GM12891 (cell line): ENCODE data around the gene ZFP36L2.

Experiments
- DNase-seq: peaks from one replicate; pipeline ENCODE4 v3.0.0; 2011; ENCODE audit warnings: low spot score; ENCODE audit not compliant: insufficient read length
- FAIRE-seq: peaks from 2 replicates; lab custom pipeline; 2011; peaks lifted over from hg19 to GRCh38; lab: Jason Lieb, UNC
- PAX5 ChIP-seq: IDR thresholded peaks from 2 replicates; pipeline ENCODE4 v1.6.1; 2011; ENCODE audit warnings: low read length, moderate library complexity, mild to moderate bottlenecking; ENCODE audit not compliant: insufficient read depth, severe bottlenecking
- POLR2A ChIP-seq: IDR thresholded peaks from 2 replicates; pipeline ENCODE4 v1.6.1; 2011; ENCODE audit warnings: low read depth, low read length, control low read depth
- POLR2AphosphoS5 ChIP-seq: IDR thresholded peaks from 2 replicates; pipeline ENCODE4 v1.6.1; 2011; ENCODE audit warnings: low read depth, low read length, control low read depth
- POU2F2 ChIP-seq: IDR thresholded peaks from 2 replicates; pipeline ENCODE4 v1.6.1; 2011; ENCODE audit warnings: low read depth, mild to moderate bottlenecking, control low read depth, low read length, moderate library complexity
- SPI1 ChIP-seq: IDR thresholded peaks from 2 replicates; pipeline ENCODE4 v1.6.1; 2011; ENCODE audit warnings: low read depth, low read length, control low read depth
- TAF1 ChIP-seq: IDR thresholded peaks from 2 replicates; pipeline ENCODE4 v1.6.1; 2011; ENCODE audit warnings: low read depth, low read length, control low read depth

ZFP36L2 gene

DNA sequence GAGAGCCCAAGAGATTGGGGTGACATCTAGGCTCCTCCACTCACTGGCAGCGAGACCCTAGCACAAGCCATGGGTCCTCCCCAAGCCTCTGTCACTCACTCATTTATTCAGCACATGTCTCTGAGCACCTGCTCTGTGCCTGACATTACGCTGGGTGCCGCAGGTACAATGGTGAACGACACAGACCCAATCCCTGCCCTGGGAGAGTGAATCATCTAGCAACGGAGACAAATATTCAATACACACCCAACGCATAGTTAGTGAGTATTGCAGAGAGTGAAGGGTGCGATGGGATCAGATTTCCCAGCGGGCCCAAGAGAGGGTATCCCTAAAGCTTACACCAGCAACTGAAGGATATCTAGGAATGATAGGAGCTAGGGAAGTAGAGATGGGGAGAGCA is 45.5 kb downstream of the ZFP36L2 start:
- TF ChIP-seq POLR2AphosphoS5 (no peak), TAF1 (no peak), POU2F2 (no peak), SPI1 (no peak), PAX5 (no peak), POLR2A (no peak)
- DNase-seq, result no peak
- no peak for FAIRE-seq

DNA sequence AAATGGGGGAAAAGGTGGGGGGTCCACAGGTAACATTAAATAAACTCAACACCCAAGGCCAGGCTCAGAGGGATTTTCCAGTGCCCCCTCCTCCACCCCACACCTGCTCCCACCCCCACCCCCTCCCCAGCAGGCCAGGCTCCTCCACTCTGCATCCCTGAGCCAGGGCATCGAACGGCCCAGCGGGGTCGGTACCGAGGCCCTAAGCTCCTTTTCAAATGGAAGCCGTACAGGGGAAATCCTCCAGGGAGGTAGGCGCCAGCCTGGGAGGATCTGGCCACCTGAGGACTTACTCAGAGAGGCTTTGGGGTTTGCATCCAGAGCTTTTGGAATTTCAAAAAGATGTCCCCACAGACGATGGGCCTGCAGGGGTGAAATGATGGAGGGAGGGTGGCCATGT is 46.5 kb downstream of the ZFP36L2 start:
- DNase-seq, result no peak
- FAIRE-seq, result no peak
- TF ChIP-seq PAX5 (no peak), TAF1 (no peak), POLR2AphosphoS5 (no peak), POU2F2 (no peak), POLR2A (no peak), SPI1 (no peak)

DNA sequence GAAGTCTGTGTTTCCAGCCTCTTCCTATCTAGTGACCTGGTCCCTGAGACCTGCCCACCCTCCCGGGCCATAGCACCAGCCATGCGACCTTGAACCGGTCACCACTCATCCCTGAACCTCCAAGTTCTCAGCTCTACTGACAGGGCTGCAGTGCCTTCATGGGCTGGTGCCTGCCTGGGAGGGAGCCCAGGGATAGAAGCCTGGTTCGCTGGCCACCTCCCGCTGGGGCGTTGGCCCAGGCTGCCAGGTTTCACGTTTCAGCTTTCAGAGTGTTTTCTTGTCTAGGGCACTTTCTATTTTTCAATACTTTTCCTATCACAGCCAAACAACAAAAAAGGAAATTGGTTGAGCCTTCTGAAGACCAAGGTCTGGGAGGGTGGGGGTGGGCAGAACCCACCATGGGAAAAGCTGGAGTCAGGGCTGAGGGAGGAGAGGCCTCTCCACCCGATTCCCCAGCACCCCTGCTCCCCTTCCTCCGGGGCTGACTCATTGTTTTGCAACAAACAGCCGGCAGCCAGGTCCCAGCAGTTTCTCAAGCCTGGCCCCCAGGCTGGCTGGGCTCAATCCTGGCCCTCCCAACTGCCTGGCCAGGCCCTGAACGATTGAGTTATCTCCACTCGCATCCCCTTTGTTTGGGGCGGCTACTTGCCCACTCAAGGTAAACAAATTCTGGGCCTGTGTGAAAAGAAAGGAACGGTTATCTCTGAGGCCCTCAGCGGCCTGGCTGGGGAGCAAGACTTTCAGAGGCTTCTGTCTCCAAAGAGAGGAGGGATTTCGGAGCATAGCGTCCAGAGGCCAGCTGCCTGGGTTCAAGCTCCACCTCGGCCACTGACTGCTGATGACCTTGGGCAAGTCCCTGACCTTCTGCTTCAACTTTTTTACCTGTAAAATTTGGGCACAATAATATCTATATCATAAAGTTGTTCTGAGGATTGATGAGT is 47.5 kb downstream of the ZFP36L2 start:
- no peak for TF ChIP-seq POU2F2
- no peak for TF ChIP-seq POLR2AphosphoS5
- TF ChIP-seq TAF1, result no peak
- TF ChIP-seq PAX5, result no peak
- no peak for TF ChIP-seq POLR2A
- no peak for TF ChIP-seq SPI1
- FAIRE-seq, result no peak
- no peak for DNase-seq

DNA sequence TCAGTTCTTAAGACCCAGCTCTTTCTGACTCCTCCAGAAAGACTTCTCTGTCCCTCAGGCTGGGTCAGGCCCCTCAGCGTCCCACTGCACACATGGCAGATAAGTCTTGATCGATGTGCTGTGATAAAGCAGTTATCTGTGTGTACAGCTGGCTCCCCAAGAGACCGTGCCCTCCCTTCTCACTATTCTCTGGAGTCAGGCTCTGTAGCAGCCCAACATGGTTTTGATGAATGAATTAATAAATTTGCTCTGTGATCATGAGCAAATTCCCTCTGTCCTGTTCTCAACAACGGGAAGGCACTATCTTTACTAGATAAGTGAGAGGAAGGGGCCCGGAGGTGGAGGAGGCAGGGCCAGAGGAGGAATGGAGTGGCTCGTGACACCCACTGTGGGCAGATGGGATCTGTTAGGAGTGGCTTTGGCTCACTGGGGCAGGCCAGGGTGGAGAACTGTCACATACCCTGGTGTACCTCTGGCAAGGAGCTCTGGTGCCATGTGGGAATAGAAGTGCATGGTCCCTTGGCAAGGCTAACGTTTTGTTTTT is 48.3 kb downstream of the ZFP36L2 start:
- FAIRE-seq (no peak), DNase-seq (no peak)
- TF ChIP-seq SPI1, result no peak
- no peak for TF ChIP-seq POU2F2
- TF ChIP-seq POLR2AphosphoS5, result no peak
- no peak for TF ChIP-seq TAF1
- TF ChIP-seq POLR2A, result no peak

DNA sequence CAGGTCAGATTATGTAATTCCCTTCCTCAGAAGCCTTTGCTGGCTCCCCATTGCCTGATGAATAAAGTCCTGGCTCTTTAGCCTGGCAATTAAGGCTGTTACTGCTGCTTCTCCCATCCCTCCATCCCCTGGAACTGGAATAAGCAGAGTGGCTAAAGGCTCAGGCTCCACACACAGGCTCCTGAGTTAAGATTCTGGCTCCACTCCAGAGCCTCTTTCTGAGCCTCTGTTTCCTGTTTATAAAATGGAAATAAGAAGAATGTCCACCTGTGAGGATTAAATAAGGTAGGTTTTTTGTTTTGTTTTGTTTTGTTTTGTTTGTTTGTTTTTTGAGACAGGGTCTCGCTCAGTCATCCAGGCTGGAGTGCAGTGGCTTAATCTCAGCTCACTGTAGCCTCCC is 50.0 kb downstream of the ZFP36L2 start:
- TF ChIP-seq POLR2AphosphoS5, result no peak
- TF ChIP-seq TAF1, result no peak
- no peak for TF ChIP-seq POLR2A
- no peak for TF ChIP-seq PAX5
- no peak for TF ChIP-seq SPI1
- DNase-seq, result no peak
- no peak for FAIRE-seq

DNA sequence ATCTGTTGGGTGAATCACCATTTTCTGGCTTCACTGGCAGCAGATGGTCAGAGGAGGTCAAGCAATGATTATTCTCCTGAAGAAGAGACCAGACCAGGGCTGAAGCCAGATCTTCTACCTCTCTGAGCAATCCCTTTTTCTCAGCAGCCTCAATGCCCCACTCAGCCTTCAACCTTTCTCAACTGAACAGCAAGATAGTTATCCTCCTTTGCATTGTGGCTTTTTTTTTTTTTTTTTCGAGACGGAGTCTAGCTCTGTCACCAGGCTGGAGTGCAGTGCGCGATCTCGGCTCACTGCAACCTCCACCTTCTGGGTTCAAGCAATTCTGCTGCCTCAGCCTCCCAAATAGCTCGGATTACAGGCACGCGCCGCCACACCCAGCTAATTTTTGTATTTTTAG is 50.5 kb downstream of the ZFP36L2 start:
- DNase-seq, result no peak
- no peak for FAIRE-seq
- no peak for TF ChIP-seq POU2F2
- TF ChIP-seq POLR2A, result no peak
- no peak for TF ChIP-seq PAX5
- TF ChIP-seq TAF1, result no peak
- TF ChIP-seq SPI1, result no peak
- no peak for TF ChIP-seq POLR2AphosphoS5

DNA sequence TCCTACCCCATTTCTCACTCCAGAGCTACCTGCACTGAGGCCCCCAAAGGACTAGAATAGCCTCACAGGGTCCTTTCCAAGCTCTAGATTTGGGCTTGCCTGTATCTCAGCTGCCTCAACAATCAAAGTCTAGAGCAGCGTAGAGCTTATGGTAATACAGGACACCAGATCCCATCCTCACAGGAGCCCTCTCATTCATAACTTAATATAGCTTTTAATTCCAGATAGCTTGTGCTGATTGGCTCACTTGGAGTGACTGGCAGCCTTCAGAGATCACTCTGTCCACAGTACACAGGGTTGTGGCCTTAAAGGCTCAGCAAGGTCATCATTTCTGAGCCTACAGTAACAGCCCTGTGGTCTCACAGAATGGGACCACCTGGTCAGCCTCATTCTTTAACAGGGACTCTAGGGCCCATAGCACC is 51.4 kb downstream of the ZFP36L2 start:
- DNase-seq (no peak), FAIRE-seq (no peak)
- no peak for TF ChIP-seq SPI1
- no peak for TF ChIP-seq POLR2A
- TF ChIP-seq PAX5, result no peak
- no peak for TF ChIP-seq POLR2AphosphoS5
- no peak for TF ChIP-seq TAF1
- no peak for TF ChIP-seq POU2F2

DNA sequence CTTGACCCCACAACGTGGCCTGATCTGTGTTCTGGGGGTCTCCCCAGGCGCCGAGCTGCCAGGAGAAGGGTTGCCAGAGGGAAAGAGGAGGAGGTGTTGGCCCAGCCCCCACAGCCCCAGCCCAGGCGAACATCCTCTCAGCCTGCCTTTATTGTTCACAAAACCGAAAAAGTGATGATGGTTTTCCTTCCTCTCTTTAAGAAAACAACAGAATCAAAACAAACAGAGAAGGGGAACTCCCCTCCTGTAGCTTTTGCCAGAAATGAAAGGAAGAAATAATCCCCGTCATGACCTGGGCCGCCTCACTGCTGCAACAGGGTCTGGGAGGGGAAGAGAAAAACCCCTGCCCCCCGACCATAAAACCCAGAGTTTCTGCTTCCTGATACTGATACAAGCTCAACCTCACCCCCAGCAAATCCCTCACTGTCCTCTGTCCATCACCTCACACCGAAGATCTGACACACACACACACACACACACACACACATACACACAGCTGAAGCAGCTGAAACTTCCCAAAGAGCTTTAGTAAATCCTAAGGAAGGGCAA is 52.0 kb downstream of the ZFP36L2 start:
- FAIRE-seq, result peak; percentile 31
- DNase-seq, result peak; percentile 60
- TF ChIP-seq TAF1 (0 out of 2 replicates have a peak, but pooled peaks have one; percentile 7), POU2F2 (no peak), POLR2AphosphoS5 (no peak), SPI1 (peak; percentile 74), POLR2A (0 out of 2 replicates have a peak, but pooled peaks have one; percentile 37), PAX5 (no peak)
